Stimulated activated CD4-positive, alpha-beta T cell treated with anti-CD3 and anti-CD28 coated beads, Interleukin-1b, Interleukin-23, amount 100 ng/mL, for 24 hours (primary cell): ENCODE data around the gene ARAP1.

Experiments used
- DNase-seq, 4 experiments: peaks; one replicate each; pipeline ENCODE4 v3.0.0-alpha.2; 2020; ENCODE audit warnings: low read depth in 4 of 4, low spot score in 1 of 4

The ARAP1 gene

GRCh38 chr11:72764503-72764902, 12.3 kb upstream of the ARAP1 start:
- no peak for DNase-seq

GRCh38 chr11:72763823-72764222, 11.6 kb upstream of the ARAP1 start:
- no peak for DNase-seq

- DNase-seq: no peak
Observed at GRCh38 chr11:72762641-72763304, 10.6 kb upstream of the ARAP1 start.

GRCh38 chr11:72760539-72761405, 8.6 kb upstream of the ARAP1 start:
- no peak for DNase-seq

- no peak for DNase-seq
Observed at GRCh38 chr11:72759468-72759985, 7.3 kb upstream of the ARAP1 start.

- no peak for DNase-seq
Observed at GRCh38 chr11:72758690-72759389, 6.6 kb upstream of the ARAP1 start.

- no peak for DNase-seq
Observed at GRCh38 chr11:72758304-72758689, 6.1 kb upstream of the ARAP1 start.

GRCh38 chr11:72755713-72756285, 3.6 kb upstream of the ARAP1 start:
- no peak for DNase-seq

- DNase-seq: no peak
Observed at GRCh38 chr11:72754544-72755155, 2.4 kb upstream of the ARAP1 start.

GRCh38 chr11:72754149-72754543, 1.9 kb upstream of the ARAP1 start:
- DNase-seq: no peak

GRCh38 chr11:72753341-72754148, 1.3 kb upstream of the ARAP1 start:
- no peak for DNase-seq

GRCh38 chr11:72751116-72752087, 806 bp downstream of the ARAP1 start:
- no peak for DNase-seq

- DNase-seq: no peak
Observed at GRCh38 chr11:72750556-72751115, 1.6 kb downstream of the ARAP1 start.

- DNase-seq: no peak
Observed at GRCh38 chr11:72750086-72750485, 2.1 kb downstream of the ARAP1 start.

GRCh38 chr11:72747289-72747855, 4.8 kb downstream of the ARAP1 start:
- no peak for DNase-seq

- no peak for DNase-seq
Observed at GRCh38 chr11:72746821-72747220, 5.4 kb downstream of the ARAP1 start.

- no peak for DNase-seq
Observed at GRCh38 chr11:72745925-72746550, 6.2 kb downstream of the ARAP1 start.

- DNase-seq: no peak
Observed at GRCh38 chr11:72745511-72745910, 6.7 kb downstream of the ARAP1 start.
